ENCODE results near the gene GREB1.

Gene GREB1

DNA sequence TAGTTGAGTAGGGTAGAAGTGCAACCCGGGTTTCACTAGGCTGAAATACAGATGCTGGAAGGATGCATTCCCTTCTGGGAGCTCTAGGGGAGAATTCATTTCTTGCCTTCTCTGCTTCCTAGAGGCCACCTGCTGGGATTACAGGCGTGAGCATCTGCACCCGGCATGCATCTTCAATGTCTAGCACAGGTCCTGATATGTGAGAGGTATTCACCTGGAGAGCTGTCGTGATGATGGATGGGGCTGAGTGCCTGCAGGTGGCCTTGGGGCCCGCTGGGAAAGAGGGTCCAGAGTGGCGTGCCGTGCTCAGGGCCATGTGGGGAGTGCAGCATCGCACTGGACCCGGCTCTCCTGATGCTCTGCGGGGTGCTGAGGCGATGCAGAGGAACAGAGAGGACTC lies 142.8 kb downstream of the GREB1 start:
- in situ Hi-C loops (cut with MboI; ENCODE audit: low pct_unique_long_range_greater_than_20kb, low sequenced_read_pairs, unreplicated experiment) = loop anchor here (25.0 kb wide), 1 partner anchor 1336 kb away; no protein-coding TSS in a partner anchor

GRCh38 chr2:11677136-11678055 lies 143.6 kb downstream of the GREB1 start:
- in situ Hi-C loops (cut with MboI; ENCODE audit: low pct_unique_long_range_greater_than_20kb, low sequenced_read_pairs, unreplicated experiment) = loop anchor here (25.0 kb wide), 1 partner anchor 1335 kb away; no protein-coding TSS in a partner anchor
- TF ChIP-seq CTCF (IDR thresholded peaks at IDR 0.05; ENCODE audit: extremely low read depth, insufficient read depth, missing control alignments) = no peak

More for the DNA sequence above, 142.8 kb downstream of the GREB1 start:
- DNase-seq (ENCODE audit: low spot score) = no peak
- TF ChIP-seq CTCF (IDR thresholded peaks at IDR 0.05; ENCODE audit: extremely low read depth, insufficient read depth, missing control alignments) = no peak

DNA sequence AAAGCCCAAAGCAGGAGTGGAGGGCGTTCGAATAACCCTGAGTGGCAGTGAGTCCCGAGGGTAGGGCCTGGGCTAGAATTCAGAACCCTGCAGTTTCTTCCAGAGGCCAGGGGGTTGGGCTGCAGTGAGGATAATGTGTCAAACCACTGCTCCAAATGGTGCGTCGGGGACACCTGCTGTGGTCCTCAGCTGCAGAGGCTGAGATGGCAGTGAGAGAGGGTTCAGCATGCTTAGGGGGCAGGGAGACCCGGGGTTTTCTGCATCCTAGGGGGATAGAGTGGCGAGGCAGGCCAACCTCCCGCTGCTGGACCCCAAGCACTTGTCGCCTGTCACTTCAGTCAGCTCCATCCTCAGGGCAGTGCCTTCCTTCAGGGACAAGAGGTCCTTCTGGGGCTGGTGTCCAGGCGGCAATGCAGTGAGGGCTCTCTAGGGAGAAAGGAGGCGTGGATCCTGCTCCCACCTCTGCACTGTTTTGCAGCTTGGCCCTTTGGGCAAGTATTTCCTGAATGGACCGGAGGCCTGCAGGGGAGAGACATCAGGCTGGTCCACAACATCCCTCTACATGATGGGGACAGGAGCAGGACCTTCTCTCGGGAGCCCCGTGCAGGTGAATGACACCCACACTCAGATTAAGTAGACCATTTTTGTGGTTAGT lies 144.6 kb downstream of the GREB1 start:
- no peak for DNase-seq (ENCODE audit: low spot score)
- TF ChIP-seq CTCF (IDR thresholded peaks at IDR 0.05; ENCODE audit: extremely low read depth, insufficient read depth, missing control alignments) = no peak
- in situ Hi-C loops (cut with MboI; ENCODE audit: low pct_unique_long_range_greater_than_20kb, low sequenced_read_pairs, unreplicated experiment) = loop anchor here (25.0 kb wide), 1 partner anchor 1334 kb away; no protein-coding TSS in a partner anchor

More at GRCh38 chr2:11677136-11678055, 143.6 kb downstream of the GREB1 start:
- DNase-seq (ENCODE audit: low spot score) = no peak

DNA sequence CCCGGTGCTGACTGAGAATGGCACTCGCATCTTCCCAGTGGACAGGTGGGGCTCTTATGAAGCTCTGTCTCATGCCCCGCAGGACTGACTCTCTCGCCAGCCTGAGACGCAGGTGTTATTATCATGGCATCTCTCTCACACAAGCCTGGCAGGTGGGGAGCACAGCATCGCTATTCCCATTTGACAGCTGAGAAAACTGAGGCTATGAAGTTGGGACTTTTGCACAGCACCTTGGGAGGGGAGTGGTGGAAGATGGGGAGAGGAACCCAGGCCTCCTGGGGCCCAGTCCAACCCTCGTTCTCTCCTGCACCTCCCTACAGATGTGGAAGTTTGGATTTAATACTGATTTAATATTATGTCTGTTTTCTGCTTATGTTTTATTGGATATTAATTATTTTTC lies 145.2 kb downstream of the GREB1 start:
- in situ Hi-C loops (cut with MboI; ENCODE audit: low pct_unique_long_range_greater_than_20kb, low sequenced_read_pairs, unreplicated experiment) = loop anchor here (25.0 kb wide), 1 partner anchor 1333 kb away; no protein-coding TSS in a partner anchor
- no peak for DNase-seq (ENCODE audit: low spot score)
- TF ChIP-seq CTCF (IDR thresholded peaks at IDR 0.05; ENCODE audit: extremely low read depth, insufficient read depth, missing control alignments) = no peak

- in situ Hi-C loops (cut with MboI; ENCODE audit: low pct_unique_long_range_greater_than_20kb, low sequenced_read_pairs, unreplicated experiment) = loop anchor here (10.0 to 25.0 kb wide), 2 partner anchors 105 to 1333 kb away; no protein-coding TSS in a partner anchor
- TF ChIP-seq CTCF (IDR thresholded peaks at IDR 0.05; ENCODE audit: extremely low read depth, insufficient read depth, missing control alignments) = no peak
- DNase-seq (ENCODE audit: low spot score) = no peak
Observed at GRCh38 chr2:11679486-11680181, 145.8 kb downstream of the GREB1 start.
